Activated CD4-positive, alpha-beta T cell treated with anti-CD3 and anti-CD28 coated beads, Interleukin-2, amount 10 ng/mL, durations not matched to agents 7 days and 5 days (primary cell): ENCODE data around the gene LAMP5. TPM values are rescaled to one million over a fixed set of nuclear protein-coding genes. Genes with fewer than 3 reads are reported as not detected.

ENCODE experiments used
- CTCF ChIA-PET: fragments of 350-600 bp; sonication (Branson Sonifier 250); formaldehyde crosslinking; loops from one replicate; lab custom pipeline; 2021; ENCODE audit warnings: antibody characterized with exemption; lab: Charles Lee
- POLR2A ChIA-PET: fragments of 350-600 bp; sonication (Branson Sonifier 250); formaldehyde crosslinking; loops from one replicate; lab custom pipeline; 2021; ENCODE audit warnings: antibody characterized with exemption; lab: Charles Lee
- DNase-seq: peaks from one replicate; pipeline ENCODE4 v3.0.0-alpha.2; 2020
- H3K27ac Mint-ChIP-seq: one replicate; pipeline ENCODE4 v1.8.0; 2021; ENCODE audit warnings: mild to moderate bottlenecking, moderate library complexity, mixed read lengths
- H3K27me3 Mint-ChIP-seq: one replicate; pipeline ENCODE4 v1.8.0; 2021; ENCODE audit warnings: mixed read lengths
- H3K36me3 Mint-ChIP-seq: one replicate; pipeline ENCODE4 v1.8.0; 2021; ENCODE audit warnings: low read depth, mixed read lengths
- H3K4me1 Mint-ChIP-seq: one replicate; pipeline ENCODE4 v1.8.0; 2021; ENCODE audit warnings: mixed read lengths
- H3K4me3 Mint-ChIP-seq: one replicate; pipeline ENCODE4 v1.8.0; 2021; ENCODE audit warnings: mild to moderate bottlenecking, moderate library complexity, mixed read lengths
- H3K9me3 Mint-ChIP-seq: one replicate; pipeline ENCODE4 v1.8.0; 2021; ENCODE audit warnings: mixed read lengths
- total RNA-seq, 2 experiments: library from RNA; stranded (reverse); gene quantifications; one replicate each; pipeline ENCODE4 v1.2.3, GENCODE V29; 2021

The LAMP5 gene
- total RNA-seq, 2 experiments from 2014 or later, result not detected

GRCh38 chr20:9490161-9490560 lies 24.2 kb upstream of the LAMP5 start:
- H3K9me3 Mint-ChIP-seq, result peaks cover 8% of the 10 kb centered on the region
- no peaks in the 10 kb centered on the region for H3K36me3 Mint-ChIP-seq
- H3K27ac Mint-ChIP-seq, result no peak overlapping the region
- H3K4me1 Mint-ChIP-seq, result no peaks in the 10 kb centered on the region
- ChIA-PET POLR2A (no interaction called here), CTCF (no interaction called here)
- no peak overlapping the region for H3K4me3 Mint-ChIP-seq
- DNase-seq, result no peak
- H3K27me3 Mint-ChIP-seq, result no peaks in the 10 kb centered on the region

GRCh38 chr20:9490631-9491030 lies 23.8 kb upstream of the LAMP5 start:
- Mint-ChIP-seq H3K27ac (no peak overlapping the region), H3K36me3 (no peaks in the 10 kb centered on the region)
- no peak for DNase-seq

DNA sequence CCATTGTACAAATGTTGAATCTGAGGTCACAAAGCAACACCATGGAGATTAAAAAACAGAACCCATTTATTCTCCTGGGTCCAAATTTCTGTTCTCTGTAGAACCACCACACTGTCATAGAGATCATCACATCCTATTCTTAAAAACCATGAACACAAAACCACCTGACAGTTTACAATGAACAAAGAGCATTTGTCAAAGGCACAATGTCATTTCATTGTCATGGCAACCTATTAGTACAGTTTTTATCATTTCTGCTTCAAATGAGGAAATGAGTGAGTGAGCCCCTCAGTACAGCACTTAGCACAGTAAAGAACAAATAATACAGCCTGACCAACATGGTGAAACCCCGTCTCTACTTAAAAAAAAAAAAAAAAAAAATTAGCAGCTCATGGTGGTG lies 23.1 kb upstream of the LAMP5 start:
- CTCF ChIA-PET, result no interaction called here

More at GRCh38 chr20:9490631-9491030, 23.8 kb upstream of the LAMP5 start:
- POLR2A ChIA-PET, result no interaction called here
- H3K4me1 Mint-ChIP-seq, result no peaks in the 10 kb centered on the region
- H3K4me3 Mint-ChIP-seq, result no peak overlapping the region
- CTCF ChIA-PET, result no interaction called here
- H3K27me3 Mint-ChIP-seq, result no peaks in the 10 kb centered on the region
- peaks cover 8% of the 10 kb centered on the region for H3K9me3 Mint-ChIP-seq

GRCh38 chr20:9492067-9492466 lies 22.3 kb upstream of the LAMP5 start:
- ChIA-PET CTCF (no interaction called here), POLR2A (no interaction called here)
- H3K27me3 Mint-ChIP-seq, result no peaks in the 10 kb centered on the region
- no peak for DNase-seq
- no peaks in the 10 kb centered on the region for H3K4me1 Mint-ChIP-seq
- peaks cover 8% of the 10 kb centered on the region for H3K9me3 Mint-ChIP-seq
- no peaks in the 10 kb centered on the region for H3K36me3 Mint-ChIP-seq
- no peak overlapping the region for H3K4me3 Mint-ChIP-seq
- no peak overlapping the region for H3K27ac Mint-ChIP-seq

More for the DNA sequence above, 23.1 kb upstream of the LAMP5 start:
- H3K27me3 Mint-ChIP-seq, result no peaks in the 10 kb centered on the region
- H3K9me3 Mint-ChIP-seq, result peaks cover 8% of the 10 kb centered on the region
- POLR2A ChIA-PET, result no interaction called here
- no peak overlapping the region for H3K4me3 Mint-ChIP-seq
- no peak for DNase-seq
- no peaks in the 10 kb centered on the region for H3K36me3 Mint-ChIP-seq
- no peaks in the 10 kb centered on the region for H3K4me1 Mint-ChIP-seq
- no peak overlapping the region for H3K27ac Mint-ChIP-seq

- Mint-ChIP-seq H3K4me1 (no peaks in the 10 kb centered on the region), H3K27me3 (no peaks in the 10 kb centered on the region), H3K9me3 (peaks cover 8% of the 10 kb centered on the region), H3K4me3 (no peak overlapping the region), H3K27ac (no peak overlapping the region), H3K36me3 (no peaks in the 10 kb centered on the region)
- DNase-seq, result no peak
- CTCF ChIA-PET, result no interaction called here
- POLR2A ChIA-PET, result no interaction called here
Observed at GRCh38 chr20:9493803-9494202, 20.6 kb upstream of the LAMP5 start.

- Mint-ChIP-seq H3K36me3 (no peaks in the 10 kb centered on the region), H3K27ac (no peak overlapping the region), H3K9me3 (peaks cover 8% of the 10 kb centered on the region), H3K27me3 (no peaks in the 10 kb centered on the region), H3K4me1 (no peaks in the 10 kb centered on the region), H3K4me3 (no peak overlapping the region)
- ChIA-PET POLR2A (no interaction called here), CTCF (no interaction called here)
- DNase-seq, result no peak
Observed at GRCh38 chr20:9495701-9496100, 18.7 kb upstream of the LAMP5 start.

DNA sequence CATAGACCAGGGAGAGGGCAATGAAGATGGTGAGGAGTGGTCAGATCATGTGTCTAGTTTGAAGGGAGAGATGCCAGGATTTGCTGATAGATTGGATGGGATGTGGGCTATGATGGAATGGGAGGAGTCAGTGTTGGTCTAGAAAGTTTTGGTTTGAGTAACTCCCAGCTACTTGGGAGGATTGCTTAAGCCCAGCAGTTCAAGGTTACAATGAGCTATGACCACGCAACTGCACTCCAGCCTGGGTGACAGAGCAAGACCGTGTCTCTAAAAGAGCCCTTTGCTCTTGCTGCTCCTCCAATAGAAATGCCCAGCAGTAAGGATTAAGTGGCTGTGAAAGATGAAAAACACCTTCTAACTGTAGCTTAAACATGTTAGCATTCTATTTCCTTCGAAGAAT lies 18.2 kb upstream of the LAMP5 start:
- Mint-ChIP-seq H3K4me1 (no peaks in the 10 kb centered on the region), H3K36me3 (no peaks in the 10 kb centered on the region), H3K4me3 (no peak overlapping the region), H3K27me3 (no peaks in the 10 kb centered on the region), H3K27ac (no peak overlapping the region), H3K9me3 (peaks cover 8% of the 10 kb centered on the region)
- DNase-seq, result no peak
- ChIA-PET POLR2A (no interaction called here), CTCF (no interaction called here)

GRCh38 chr20:9498322-9498721 lies 16.1 kb upstream of the LAMP5 start:
- ChIA-PET CTCF (no interaction called here), POLR2A (no interaction called here)
- Mint-ChIP-seq H3K27me3 (no peaks in the 10 kb centered on the region), H3K36me3 (no peaks in the 10 kb centered on the region), H3K4me3 (no peak overlapping the region), H3K4me1 (no peaks in the 10 kb centered on the region), H3K9me3 (peaks cover 8% of the 10 kb centered on the region), H3K27ac (no peak overlapping the region)
- no peak for DNase-seq

DNA sequence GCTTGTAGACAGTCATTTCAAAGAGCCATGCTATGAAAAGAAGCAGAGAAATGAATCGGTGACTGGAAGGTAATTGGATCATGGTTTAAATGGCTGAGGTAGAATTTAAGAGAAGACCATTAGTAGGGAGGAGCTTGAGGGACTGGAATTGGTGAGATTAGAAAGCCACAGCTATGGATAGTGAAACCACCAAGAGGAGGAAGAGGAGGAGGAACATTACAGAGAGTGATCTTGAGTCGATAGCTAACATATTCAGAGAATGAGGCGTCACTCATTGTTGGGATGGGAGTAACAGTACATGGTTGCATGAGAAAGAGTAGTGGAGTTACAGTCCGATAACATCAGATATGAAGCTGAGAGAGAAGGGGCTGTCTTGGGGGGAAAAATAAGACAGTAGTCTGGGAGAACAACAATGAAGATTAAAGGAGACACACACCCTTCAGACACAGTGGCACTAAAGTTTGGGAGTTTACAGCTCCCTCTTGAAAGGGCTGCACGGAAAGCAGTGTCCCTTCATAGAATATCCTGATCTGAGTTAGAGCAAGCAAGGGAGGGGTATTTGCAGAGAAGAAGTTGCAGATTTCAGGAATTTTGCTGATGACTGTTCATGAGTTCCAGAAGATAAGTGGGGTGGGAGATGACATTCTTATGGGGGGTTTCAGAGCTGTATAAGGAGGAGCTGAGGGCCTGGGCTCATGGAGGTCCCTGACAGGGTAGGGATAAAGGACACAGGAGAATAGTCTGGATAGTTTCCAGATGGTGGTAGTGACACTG lies 15.1 kb upstream of the LAMP5 start:
- ChIA-PET POLR2A (no interaction called here), CTCF (no interaction called here)
- H3K9me3 Mint-ChIP-seq, result peaks cover 7% of the 10 kb centered on the region
- H3K27ac Mint-ChIP-seq, result no peak overlapping the region
- no peaks in the 10 kb centered on the region for H3K36me3 Mint-ChIP-seq
- no peak overlapping the region for H3K4me3 Mint-ChIP-seq
- no peak for DNase-seq
- H3K4me1 Mint-ChIP-seq, result no peaks in the 10 kb centered on the region
- H3K27me3 Mint-ChIP-seq, result no peaks in the 10 kb centered on the region

DNA sequence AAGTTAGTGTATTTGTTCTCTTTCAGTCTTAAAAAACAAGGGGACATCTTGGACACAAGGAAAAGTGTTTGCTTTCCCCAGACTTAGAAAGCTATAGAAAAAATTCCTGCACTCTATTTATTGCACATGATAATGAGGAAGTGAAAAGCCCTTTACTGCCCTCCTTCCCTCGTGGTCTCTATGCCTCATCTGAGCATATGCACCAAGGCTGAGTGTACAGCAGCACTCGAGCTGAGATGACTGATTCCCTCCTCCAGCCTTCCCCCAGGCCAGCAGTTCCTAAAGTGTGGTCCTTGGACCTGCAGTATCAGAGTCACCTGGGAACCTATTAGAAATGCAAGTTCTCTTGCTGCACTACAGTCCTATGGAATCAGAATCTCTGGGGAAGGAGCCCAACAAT lies 14.3 kb upstream of the LAMP5 start:
- Mint-ChIP-seq H3K9me3 (no peaks in the 10 kb centered on the region), H3K36me3 (no peaks in the 10 kb centered on the region), H3K27ac (no peak overlapping the region), H3K27me3 (no peaks in the 10 kb centered on the region), H3K4me1 (no peaks in the 10 kb centered on the region), H3K4me3 (no peak overlapping the region)
- no peak for DNase-seq
- CTCF ChIA-PET, result no interaction called here
- POLR2A ChIA-PET, result no interaction called here

DNA sequence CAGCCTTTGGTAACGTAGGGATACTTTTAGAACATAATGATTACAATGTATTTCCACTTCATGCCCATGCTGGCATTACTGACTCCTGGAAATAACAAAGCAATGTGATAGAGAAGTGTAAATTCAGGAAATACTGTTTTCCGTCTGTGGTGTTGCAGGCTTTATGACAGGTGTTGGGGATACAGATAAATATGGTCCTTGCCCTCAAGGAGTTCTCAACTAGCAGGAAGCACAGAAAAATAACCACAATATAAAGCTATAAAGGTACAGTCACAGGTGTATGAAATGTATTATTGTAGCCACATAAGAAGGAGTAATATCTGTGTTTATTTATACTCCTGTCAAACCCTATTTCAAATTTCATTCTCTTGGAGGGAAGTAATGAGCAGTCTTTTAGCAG lies 12.9 kb upstream of the LAMP5 start:
- Mint-ChIP-seq H3K9me3 (no peaks in the 10 kb centered on the region), H3K27ac (no peak overlapping the region), H3K27me3 (peaks cover 8% of the 10 kb centered on the region), H3K4me1 (no peaks in the 10 kb centered on the region), H3K4me3 (no peak overlapping the region), H3K36me3 (no peaks in the 10 kb centered on the region)
- no peak for DNase-seq
- ChIA-PET CTCF (no interaction called here), POLR2A (no interaction called here)

GRCh38 chr20:9503526-9504245 lies 10.7 kb upstream of the LAMP5 start:
- H3K27ac Mint-ChIP-seq, result no peak overlapping the region
- ChIA-PET CTCF (no interaction called here), POLR2A (no interaction called here)
- H3K4me1 Mint-ChIP-seq, result no peaks in the 10 kb centered on the region
- no peaks in the 10 kb centered on the region for H3K9me3 Mint-ChIP-seq
- no peak overlapping the region for H3K4me3 Mint-ChIP-seq
- no peaks in the 10 kb centered on the region for H3K36me3 Mint-ChIP-seq
- DNase-seq, result no peak
- H3K27me3 Mint-ChIP-seq, result peaks cover 22% of the 10 kb centered on the region

- Mint-ChIP-seq H3K27ac (no peak overlapping the region), H3K4me3 (no peak overlapping the region), H3K27me3 (peaks cover 39% of the 10 kb centered on the region), H3K4me1 (no peaks in the 10 kb centered on the region), H3K9me3 (no peaks in the 10 kb centered on the region), H3K36me3 (no peaks in the 10 kb centered on the region)
- CTCF ChIA-PET, result no interaction called here
- DNase-seq, result no peak
- POLR2A ChIA-PET, result no interaction called here
Observed at GRCh38 chr20:9506280-9506821, 8.0 kb upstream of the LAMP5 start.
